Measurements from ENCODE around the gene OCA2.

DNA sequence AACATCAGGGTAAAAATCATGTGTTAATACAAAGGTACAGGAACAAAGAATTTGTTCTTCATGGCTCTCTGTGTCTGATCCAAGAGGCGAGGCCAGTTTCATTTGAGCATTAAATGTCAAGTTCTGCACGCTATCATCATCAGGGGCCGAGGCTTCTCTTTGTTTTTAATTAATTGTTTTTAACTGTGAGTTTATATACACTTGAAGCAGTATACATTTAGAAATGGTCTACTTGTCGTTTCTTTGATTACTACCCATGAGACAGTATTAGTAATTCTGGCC lies 21.2 kb upstream of the OCA2 start:
- TF ChIP-seq, protein P1, sequence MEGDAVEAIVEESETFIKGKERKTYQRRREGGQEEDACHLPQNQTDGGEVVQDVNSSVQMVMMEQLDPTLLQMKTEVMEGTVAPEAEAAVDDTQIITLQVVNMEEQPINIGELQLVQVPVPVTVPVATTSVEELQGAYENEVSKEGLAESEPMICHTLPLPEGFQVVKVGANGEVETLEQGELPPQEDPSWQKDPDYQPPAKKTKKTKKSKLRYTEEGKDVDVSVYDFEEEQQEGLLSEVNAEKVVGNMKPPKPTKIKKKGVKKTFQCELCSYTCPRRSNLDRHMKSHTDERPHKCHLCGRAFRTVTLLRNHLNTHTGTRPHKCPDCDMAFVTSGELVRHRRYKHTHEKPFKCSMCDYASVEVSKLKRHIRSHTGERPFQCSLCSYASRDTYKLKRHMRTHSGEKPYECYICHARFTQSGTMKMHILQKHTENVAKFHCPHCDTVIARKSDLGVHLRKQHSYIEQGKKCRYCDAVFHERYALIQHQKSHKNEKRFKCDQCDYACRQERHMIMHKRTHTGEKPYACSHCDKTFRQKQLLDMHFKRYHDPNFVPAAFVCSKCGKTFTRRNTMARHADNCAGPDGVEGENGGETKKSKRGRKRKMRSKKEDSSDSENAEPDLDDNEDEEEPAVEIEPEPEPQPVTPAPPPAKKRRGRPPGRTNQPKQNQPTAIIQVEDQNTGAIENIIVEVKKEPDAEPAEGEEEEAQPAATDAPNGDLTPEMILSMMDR (IDR thresholded peaks at IDR 0.05; ENCODE audit: low read length) = no peak
- TF ChIP-seq EZH2 (IDR thresholded peaks at IDR 0.05; ENCODE audit: borderline replicate concordance, low read length) = no peak
